GM12892 (cell line): ENCODE results near the gene MBD1.
A peak's percentile ranks its signal among the peaks of the same experiment; 100 is the strongest.

Source experiments
- DNase-seq: peaks from one replicate; pipeline ENCODE4 v3.0.0; 2011; ENCODE audit not compliant: insufficient read length
- FAIRE-seq: peaks from 2 replicates; lab custom pipeline; 2011; peaks lifted over from hg19 to GRCh38; lab: Jason Lieb, UNC
- POLR2A ChIP-seq: IDR thresholded peaks from 2 replicates; pipeline ENCODE4 v1.6.1; 2011; ENCODE audit warnings: low read depth, low read length, control low read depth
- POLR2AphosphoS5 ChIP-seq: IDR thresholded peaks from 2 replicates; pipeline ENCODE4 v1.6.1; 2011; ENCODE audit warnings: low read depth, low read length, control low read depth
- TAF1 ChIP-seq: IDR thresholded peaks from 2 replicates; pipeline ENCODE4 v1.6.1; 2011; ENCODE audit warnings: low read depth, mild to moderate bottlenecking, control low read depth, low read length, borderline replicate concordance

The MBD1 gene

GRCh38 chr18:50287441-50288347 lies 6.4 kb upstream of the MBD1 start, which contains the start of gene CXXC1:
Gene CXXC1, minus strand, starts transcription at chr18:50287692. Its CDS starts 103 bp downstream, at chr18:50287589.
- DNase-seq (peak; percentile 82), FAIRE-seq (peak; percentile 100)
- TF ChIP-seq TAF1, result no peak; the same call in 1 of the 2 replicates
- TF ChIP-seq POLR2AphosphoS5, result peak; percentile 56; the same call in 1 of the 2 replicates
- TF ChIP-seq POLR2A, result peak; percentile 65; the same call in 1 of the 2 replicates

- DNase-seq (no peak), FAIRE-seq (no peak)
- TF ChIP-seq TAF1, result no peak
- no peak for TF ChIP-seq POLR2AphosphoS5
- no peak for TF ChIP-seq POLR2A
Observed at GRCh38 chr18:50287028-50287440, 5.7 kb upstream of the MBD1 start.

DNA sequence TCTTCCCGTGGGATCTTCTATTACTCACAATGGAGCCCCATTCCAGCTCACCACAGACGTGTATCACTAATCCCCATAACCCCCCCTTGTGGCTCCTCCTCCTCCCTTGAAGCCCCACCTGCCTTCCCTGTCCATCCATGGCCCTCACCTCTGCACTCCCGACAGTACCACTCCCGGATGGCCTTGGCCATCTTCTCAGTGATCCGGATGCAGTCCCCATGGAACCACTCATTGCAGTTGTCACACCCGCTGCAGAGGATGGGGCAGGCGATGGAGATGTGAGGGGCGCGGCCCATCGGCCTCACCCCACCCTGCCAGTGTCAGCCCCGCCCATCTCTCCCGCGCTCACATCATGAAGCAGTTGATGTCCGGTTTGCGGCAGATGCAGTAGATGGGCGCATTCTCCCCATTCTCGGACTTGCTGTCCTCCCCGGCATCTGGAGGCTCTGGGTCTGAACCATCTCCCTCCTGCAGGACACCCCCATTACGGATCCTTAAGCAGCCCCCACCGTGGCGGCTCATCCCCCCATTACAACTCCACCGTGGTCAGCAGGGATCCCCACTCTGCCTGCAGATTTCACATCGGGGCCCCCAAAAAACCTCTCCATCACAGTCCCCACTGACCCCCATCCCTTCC lies 5.2 kb upstream of the MBD1 start:
- DNase-seq (no peak), FAIRE-seq (no peak)

DNA sequence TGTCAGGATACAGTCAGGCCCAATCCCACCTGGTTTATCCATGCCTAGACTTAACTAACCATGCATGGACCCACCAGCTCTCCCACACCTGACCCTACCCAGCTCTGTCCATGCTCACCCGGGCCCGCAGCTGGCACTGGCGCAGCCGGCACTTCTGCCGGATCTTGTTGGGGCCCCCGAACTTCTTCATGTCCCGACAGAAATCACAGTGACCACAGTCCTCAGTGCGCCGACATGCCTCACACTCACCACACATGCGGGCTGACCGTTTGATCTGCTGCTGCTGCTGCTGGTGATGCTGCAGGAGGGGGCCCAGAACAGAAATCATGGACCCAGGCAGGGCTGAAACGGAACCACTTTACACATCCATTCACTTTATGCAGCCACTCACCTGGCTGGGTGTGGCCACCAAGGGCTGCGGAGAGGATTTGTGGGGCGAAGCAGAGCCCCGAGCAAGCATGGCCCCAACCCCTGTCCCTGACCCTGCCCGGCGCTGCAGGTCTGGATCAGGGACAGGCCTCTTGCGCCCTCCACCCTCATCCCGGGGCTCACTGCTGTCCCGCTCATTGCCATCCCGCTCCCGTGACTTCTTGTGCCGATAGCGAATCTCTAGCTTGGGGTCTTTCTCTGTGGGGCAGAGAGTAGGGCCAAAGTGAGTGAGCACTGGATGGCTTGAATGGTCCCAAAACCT lies 4.5 kb upstream of the MBD1 start:
- TF ChIP-seq POLR2AphosphoS5 (no peak), TAF1 (no peak), POLR2A (no peak)
- no peak for DNase-seq

More for the DNA sequence above, 5.2 kb upstream of the MBD1 start:
- TF ChIP-seq POLR2AphosphoS5, result no peak
- peak; percentile 43; the same call in 1 of the 2 replicates for TF ChIP-seq POLR2A

DNA sequence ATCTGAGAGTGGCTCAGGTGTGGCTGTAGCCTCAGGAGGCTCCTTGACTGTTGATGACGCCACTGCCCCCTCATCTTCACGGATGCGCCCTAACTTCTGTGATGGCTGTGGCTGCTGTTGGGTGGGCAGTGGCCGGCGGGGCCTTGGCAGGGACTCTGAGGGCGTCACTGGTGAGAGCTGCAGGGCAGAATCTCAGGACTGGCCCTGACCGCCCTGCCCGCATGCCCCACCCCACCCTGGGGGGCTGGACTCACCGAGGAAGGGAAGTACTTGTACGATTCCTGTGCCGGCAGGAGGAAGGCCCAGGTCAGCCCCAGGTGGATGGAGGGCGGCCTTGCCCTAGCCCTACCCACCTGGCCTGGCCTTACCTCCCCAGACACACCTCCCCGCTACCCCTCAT lies 3.7 kb upstream of the MBD1 start:
- no peak for DNase-seq
- TF ChIP-seq POLR2AphosphoS5 (no peak), TAF1 (no peak), POLR2A (no peak)
- no peak for FAIRE-seq

More for the DNA sequence above, 4.5 kb upstream of the MBD1 start:
- FAIRE-seq, result peak; percentile 38

GRCh38 chr18:50284255-50284885 lies 3.0 kb upstream of the MBD1 start:
- TF ChIP-seq POLR2AphosphoS5 (no peak), POLR2A (no peak), TAF1 (no peak)
- no peak for DNase-seq
- FAIRE-seq, result no peak

DNA sequence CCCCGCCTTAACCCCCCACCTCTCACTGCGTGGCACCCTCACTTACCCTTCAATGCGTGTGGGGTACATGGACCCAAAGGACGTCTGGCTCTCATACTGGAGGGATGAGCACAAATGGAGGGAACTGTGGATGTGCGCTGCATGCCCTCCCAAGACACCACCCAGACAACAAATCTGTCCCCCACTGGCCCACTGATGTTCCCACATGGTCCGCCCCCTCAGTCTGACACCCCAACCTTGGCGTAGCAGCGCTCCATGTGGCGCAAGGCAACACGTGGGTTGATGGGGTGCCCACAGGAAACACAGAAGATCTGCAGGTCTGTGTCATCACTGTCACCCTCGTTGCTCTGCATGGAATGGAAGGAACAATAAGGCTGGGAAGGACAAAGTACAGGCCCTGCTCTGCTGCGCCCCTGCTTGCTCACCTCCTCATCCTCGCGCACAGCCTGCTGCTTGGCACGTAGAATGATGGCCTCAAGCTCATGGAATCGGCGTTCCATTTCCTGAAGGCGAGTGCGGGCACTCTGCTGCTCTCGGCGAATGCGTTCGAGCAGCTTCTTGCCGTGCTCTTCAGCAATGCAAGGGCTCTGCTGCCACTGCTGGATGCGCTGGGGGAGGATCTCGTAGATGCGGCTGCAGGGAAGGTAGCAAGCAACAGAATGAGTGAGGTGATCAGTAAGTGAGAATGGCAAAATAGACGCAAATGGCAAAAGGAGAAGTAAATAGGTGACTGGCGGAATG lies 2.3 kb upstream of the MBD1 start:
- FAIRE-seq, result no peak
- TF ChIP-seq TAF1 (no peak), POLR2A (no peak), POLR2AphosphoS5 (no peak)
- DNase-seq, result no peak

DNA sequence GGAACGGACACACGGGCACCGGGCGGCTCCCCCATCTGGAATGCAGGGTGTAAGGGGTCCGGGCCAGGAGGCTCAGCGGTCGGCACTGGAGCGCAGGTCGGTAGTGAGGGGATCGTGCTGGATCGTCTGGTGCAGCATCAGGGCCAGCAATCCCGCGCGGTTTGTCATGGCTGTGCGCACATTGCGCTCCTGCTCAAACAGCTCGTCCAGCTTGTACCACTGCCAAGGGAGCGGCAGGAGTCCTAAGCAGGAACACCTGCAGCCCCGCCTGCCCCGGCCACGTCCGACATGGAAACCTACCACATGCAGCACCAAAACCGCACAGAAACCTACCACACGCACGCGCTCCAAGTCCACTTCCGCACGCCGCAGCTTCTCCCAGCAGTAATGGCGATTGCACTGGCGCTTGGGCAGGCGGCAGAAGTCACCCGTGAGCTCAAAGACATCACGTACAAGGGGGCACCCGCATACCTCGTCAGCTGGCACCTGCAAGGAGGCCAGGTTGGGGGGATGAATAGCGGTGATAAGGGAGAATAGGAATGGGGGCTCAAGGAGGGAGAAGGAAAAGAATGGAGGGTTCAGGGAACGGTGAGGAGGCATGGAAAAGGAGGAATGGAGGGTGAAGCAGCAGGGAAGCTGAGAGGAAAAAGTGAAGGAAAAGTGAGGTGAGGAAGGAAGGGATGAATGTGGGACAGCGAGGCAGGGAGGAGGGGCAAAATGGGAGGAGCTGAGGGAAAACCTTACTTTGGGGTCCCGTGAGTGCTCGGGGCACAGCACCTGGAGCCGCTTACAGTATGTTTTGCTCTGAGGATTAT lies 1.4 kb upstream of the MBD1 start:
- FAIRE-seq (no peak), DNase-seq (no peak)
- TF ChIP-seq TAF1 (no peak), POLR2A (no peak), POLR2AphosphoS5 (no peak)

- DNase-seq, result no peak
- TF ChIP-seq TAF1 (no peak), POLR2AphosphoS5 (no peak)
- FAIRE-seq, result no peak
Observed at GRCh38 chr18:50281972-50282520, 723 bp upstream of the MBD1 start.
